ENCODE data around the gene CGB1.

DNA sequence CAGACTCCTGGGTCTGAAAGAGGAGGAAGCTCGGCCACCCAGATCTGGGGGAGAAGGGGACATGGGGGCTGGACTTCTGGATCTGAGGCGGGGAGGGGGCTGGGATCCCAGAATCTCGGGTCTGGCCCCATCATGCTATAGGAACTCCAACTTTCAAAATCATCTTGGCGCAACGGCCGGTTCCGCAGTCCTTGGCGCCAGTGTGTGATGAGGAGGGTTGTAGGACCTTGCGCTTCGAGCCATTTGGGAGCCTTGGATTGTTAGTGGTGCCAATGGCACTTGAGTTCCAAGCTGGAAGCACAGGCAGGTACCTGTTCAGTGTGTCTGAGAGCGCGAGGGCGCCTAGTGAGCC is 42.7 kb downstream of the CGB1 start:
- no peak for TF ChIP-seq SIN3B (IDR thresholded peaks at IDR 0.05; ENCODE audit: low read depth)
- TF ChIP-seq POLR2A (conservative IDR thresholded peaks at IDR 0.05) = no peak
- TF ChIP-seq, protein P1, sequence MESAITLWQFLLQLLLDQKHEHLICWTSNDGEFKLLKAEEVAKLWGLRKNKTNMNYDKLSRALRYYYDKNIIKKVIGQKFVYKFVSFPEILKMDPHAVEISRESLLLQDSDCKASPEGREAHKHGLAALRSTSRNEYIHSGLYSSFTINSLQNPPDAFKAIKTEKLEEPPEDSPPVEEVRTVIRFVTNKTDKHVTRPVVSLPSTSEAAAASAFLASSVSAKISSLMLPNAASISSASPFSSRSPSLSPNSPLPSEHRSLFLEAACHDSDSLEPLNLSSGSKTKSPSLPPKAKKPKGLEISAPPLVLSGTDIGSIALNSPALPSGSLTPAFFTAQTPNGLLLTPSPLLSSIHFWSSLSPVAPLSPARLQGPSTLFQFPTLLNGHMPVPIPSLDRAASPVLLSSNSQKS (CRISPR knock-in tag; IDR thresholded peaks at IDR 0.05) = no peak
- TF ChIP-seq EZH2 (IDR thresholded peaks at IDR 0.05; ENCODE audit: borderline replicate concordance, low read depth, low read length) = no peak
- TF ChIP-seq ZNF778 (CRISPR knock-in tag; IDR thresholded peaks at IDR 0.05) = no peak
- TF ChIP-seq, protein P2, sequence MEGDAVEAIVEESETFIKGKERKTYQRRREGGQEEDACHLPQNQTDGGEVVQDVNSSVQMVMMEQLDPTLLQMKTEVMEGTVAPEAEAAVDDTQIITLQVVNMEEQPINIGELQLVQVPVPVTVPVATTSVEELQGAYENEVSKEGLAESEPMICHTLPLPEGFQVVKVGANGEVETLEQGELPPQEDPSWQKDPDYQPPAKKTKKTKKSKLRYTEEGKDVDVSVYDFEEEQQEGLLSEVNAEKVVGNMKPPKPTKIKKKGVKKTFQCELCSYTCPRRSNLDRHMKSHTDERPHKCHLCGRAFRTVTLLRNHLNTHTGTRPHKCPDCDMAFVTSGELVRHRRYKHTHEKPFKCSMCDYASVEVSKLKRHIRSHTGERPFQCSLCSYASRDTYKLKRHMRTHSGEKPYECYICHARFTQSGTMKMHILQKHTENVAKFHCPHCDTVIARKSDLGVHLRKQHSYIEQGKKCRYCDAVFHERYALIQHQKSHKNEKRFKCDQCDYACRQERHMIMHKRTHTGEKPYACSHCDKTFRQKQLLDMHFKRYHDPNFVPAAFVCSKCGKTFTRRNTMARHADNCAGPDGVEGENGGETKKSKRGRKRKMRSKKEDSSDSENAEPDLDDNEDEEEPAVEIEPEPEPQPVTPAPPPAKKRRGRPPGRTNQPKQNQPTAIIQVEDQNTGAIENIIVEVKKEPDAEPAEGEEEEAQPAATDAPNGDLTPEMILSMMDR (IDR thresholded peaks at IDR 0.05 in 2 of 3, conservative IDR thresholded peaks at IDR 0.05 in 1 of 3; ENCODE audit: insufficient read depth in 2 of 3, low read depth in 1 of 3, low read length in 3 of 3) = no peak
- TF ChIP-seq KDM1A (IDR thresholded peaks at IDR 0.05) = no peak
- TF ChIP-seq ZNF561 (CRISPR knock-in tag; conservative IDR thresholded peaks at IDR 0.05) = no peak
- TF ChIP-seq JUN (IDR thresholded peaks at IDR 0.05; ENCODE audit: borderline replicate concordance, low read depth, low read length) = no peak
- TF ChIP-seq JUN (CRISPR knock-in tag; IDR thresholded peaks at IDR 0.05; ENCODE audit: borderline replicate concordance) = no peak
- TF ChIP-seq MAFF (IDR thresholded peaks at IDR 0.05; ENCODE audit: low read length) = no peak
- no peak for TF ChIP-seq KLF6 (CRISPR knock-in tag; IDR thresholded peaks at IDR 0.05; ENCODE audit: borderline replicate concordance)
- TF ChIP-seq, protein P3, sequence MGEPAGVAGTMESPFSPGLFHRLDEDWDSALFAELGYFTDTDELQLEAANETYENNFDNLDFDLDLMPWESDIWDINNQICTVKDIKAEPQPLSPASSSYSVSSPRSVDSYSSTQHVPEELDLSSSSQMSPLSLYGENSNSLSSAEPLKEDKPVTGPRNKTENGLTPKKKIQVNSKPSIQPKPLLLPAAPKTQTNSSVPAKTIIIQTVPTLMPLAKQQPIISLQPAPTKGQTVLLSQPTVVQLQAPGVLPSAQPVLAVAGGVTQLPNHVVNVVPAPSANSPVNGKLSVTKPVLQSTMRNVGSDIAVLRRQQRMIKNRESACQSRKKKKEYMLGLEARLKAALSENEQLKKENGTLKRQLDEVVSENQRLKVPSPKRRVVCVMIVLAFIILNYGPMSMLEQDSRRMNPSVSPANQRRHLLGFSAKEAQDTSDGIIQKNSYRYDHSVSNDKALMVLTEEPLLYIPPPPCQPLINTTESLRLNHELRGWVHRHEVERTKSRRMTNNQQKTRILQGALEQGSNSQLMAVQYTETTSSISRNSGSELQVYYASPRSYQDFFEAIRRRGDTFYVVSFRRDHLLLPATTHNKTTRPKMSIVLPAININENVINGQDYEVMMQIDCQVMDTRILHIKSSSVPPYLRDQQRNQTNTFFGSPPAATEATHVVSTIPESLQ (CRISPR knock-in tag; IDR thresholded peaks at IDR 0.05) = no peak

Measured in K562 (cell line).